HCT116 (cell line): ENCODE results near the gene ITGA11.

Experiments
- CEBPB ChIP-seq: IDR thresholded peaks from 2 replicates; pipeline ENCODE4 v1.6.1; 2012; ENCODE audit warnings: low read depth
- EGR1 ChIP-seq: IDR thresholded peaks from 2 replicates; pipeline ENCODE4 v1.6.1; 2012; ENCODE audit warnings: low read depth
- EZH2 ChIP-seq: fragments of 200-600 bp; sonication (generic); IDR thresholded peaks from 2 replicates; pipeline ENCODE4 v1.6.1; 2017; ENCODE audit warnings: antibody characterized with exemption, mixed run types
- FOSL1 ChIP-seq: IDR thresholded peaks from 2 replicates; pipeline ENCODE4 v1.6.1; 2012; ENCODE audit warnings: low read depth
- POLR2A ChIP-seq: IDR thresholded peaks from 2 replicates; pipeline ENCODE4 v1.7.0; 2011; ENCODE audit warnings: borderline replicate concordance; ENCODE audit not compliant: insufficient read depth, insufficient read length; ENCODE audit errors: extremely low read depth
- RAD21 ChIP-seq: IDR thresholded peaks from 2 replicates; pipeline ENCODE4 v1.6.1; 2012; ENCODE audit warnings: low read depth, mild to moderate bottlenecking
- TF ChIP-seq, protein P1 (sequence below), 3 experiments: fragments of 200-600 bp in 1 of 3; sonication (generic) in 1 of 3; IDR thresholded peaks in 2 of 3; conservative IDR thresholded peaks in 1 of 3; 2 replicates each; pipeline ENCODE4 v1.5.1; 2012 to 2017; ENCODE audit warnings: low read depth in 2 of 3, low read length in 2 of 3, antibody characterized with exemption in 1 of 3, borderline replicate concordance in 1 of 3, control low read depth in 1 of 3, mild to moderate bottlenecking in 1 of 3, mixed read lengths in 1 of 3, mixed run types in 1 of 3, moderate library complexity in 1 of 3; ENCODE audit not compliant: insufficient read depth in 1 of 3

DNA sequence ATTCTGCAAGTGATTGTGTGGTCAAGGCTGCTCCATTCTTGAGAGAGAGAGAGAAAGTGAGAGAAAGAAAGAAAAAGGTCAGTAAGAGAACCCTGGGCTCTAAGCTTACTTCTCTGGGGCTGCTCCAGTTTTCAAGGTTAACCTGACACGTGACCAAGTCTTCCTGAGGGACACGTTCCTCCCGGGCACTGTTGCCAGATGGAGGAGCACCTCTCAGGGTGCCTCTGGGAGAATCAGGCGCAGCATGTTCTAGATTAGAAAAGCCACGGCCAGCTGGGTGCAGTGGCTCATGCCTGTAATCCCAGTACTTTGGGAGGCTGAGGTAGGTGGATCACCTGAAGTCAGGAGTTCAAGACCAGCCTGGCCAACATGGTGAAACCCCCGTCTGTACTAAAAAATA, 60.8 kb downstream of the ITGA11 start:
- TF ChIP-seq CEBPB (no peak), RAD21 (no peak), POLR2A (no peak), EGR1 (no peak), EZH2 (no peak), FOSL1 (no peak)
- TF ChIP-seq, protein P1, sequence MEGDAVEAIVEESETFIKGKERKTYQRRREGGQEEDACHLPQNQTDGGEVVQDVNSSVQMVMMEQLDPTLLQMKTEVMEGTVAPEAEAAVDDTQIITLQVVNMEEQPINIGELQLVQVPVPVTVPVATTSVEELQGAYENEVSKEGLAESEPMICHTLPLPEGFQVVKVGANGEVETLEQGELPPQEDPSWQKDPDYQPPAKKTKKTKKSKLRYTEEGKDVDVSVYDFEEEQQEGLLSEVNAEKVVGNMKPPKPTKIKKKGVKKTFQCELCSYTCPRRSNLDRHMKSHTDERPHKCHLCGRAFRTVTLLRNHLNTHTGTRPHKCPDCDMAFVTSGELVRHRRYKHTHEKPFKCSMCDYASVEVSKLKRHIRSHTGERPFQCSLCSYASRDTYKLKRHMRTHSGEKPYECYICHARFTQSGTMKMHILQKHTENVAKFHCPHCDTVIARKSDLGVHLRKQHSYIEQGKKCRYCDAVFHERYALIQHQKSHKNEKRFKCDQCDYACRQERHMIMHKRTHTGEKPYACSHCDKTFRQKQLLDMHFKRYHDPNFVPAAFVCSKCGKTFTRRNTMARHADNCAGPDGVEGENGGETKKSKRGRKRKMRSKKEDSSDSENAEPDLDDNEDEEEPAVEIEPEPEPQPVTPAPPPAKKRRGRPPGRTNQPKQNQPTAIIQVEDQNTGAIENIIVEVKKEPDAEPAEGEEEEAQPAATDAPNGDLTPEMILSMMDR (IDR thresholded peaks at IDR 0.05 in 2 of 3, conservative IDR thresholded peaks at IDR 0.05 in 1 of 3; ENCODE audit: borderline replicate concordance in 1 of 3, insufficient read depth in 1 of 3, low read depth in 2 of 3, low read length in 2 of 3): no peak
